ENCODE data around the gene CUEDC2. TPM values are rescaled to one million over a fixed set of nuclear protein-coding genes. Genes with fewer than 3 reads are reported as not detected.

CUEDC2 gene
- total RNA-seq, 2 donors from 2014 or later = 30.2 to 32.1 TPM

- Histone ChIP-seq H3K27ac (no peak overlapping the region), H3K9ac (ENCODE audit: low read depth in 2 of 2, low read length in 2 of 2) (peak overlapping the region in 1 of 2 donors; percentile 35), H3K4me3 (peak overlapping the region; percentile 15), H3K36me3 (no peaks in the 10 kb centered on the region), H3K9me3 (no peaks in the 10 kb centered on the region), H3K27me3 (peaks cover 23% of the 10 kb centered on the region), H3K4me1 (no peaks in the 10 kb centered on the region)
- intact Hi-C loops (cut with DNase I) = no loop called here
- TF ChIP-seq, protein P1, sequence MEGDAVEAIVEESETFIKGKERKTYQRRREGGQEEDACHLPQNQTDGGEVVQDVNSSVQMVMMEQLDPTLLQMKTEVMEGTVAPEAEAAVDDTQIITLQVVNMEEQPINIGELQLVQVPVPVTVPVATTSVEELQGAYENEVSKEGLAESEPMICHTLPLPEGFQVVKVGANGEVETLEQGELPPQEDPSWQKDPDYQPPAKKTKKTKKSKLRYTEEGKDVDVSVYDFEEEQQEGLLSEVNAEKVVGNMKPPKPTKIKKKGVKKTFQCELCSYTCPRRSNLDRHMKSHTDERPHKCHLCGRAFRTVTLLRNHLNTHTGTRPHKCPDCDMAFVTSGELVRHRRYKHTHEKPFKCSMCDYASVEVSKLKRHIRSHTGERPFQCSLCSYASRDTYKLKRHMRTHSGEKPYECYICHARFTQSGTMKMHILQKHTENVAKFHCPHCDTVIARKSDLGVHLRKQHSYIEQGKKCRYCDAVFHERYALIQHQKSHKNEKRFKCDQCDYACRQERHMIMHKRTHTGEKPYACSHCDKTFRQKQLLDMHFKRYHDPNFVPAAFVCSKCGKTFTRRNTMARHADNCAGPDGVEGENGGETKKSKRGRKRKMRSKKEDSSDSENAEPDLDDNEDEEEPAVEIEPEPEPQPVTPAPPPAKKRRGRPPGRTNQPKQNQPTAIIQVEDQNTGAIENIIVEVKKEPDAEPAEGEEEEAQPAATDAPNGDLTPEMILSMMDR (IDR thresholded peaks at IDR 0.05) = no peak
- no peak for DNase-seq
Observed at GRCh38 chr10:102410429-102411073, 21.8 kb downstream of the CUEDC2 start.

DNA sequence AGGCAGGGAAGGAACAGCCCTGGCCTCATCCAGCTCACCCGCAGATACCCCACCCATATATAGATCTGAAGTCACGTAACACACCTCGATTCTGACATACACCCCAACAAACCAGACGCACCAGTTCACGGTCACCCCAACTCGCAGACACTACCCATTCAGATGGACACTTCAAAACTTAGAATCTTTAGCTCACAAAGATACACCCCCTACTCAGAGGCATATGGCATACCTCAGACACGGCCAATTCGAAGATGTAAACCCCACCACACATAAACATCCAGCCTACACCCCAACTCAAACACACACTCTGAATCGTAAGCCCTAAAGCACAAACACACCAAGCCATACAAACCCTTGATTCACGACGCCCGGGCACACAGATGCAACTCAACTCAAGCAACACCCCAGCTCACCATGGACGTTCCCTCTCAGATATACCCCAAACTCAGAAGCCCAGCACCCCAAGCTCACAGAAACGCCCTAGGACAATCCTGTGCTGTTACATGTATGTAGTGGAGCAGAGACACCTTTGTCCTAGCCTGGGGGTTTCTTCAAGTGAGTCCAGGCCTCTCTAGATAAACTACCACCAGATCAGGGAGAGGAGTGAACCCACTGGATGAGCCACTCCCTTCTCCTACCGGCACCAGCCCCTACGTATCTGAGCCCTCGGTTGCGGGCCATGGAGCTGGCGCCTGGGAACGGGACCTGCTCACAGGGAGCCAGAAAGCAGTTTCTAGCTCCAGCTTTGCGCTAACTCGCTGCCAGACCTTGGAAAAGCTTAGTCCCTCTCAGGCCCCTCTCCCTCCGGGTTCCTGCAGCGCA, 22.6 kb downstream of the CUEDC2 start:
- Histone ChIP-seq H3K27me3 (peaks cover 23% of the 10 kb centered on the region), H3K4me1 (no peaks in the 10 kb centered on the region), H3K4me3 (peak overlapping the region; percentile 15), H3K36me3 (no peaks in the 10 kb centered on the region), H3K9ac (ENCODE audit: low read depth in 2 of 2, low read length in 2 of 2) (peak overlapping the region in 1 of 2 donors; percentile 35), H3K9me3 (no peaks in the 10 kb centered on the region), H3K27ac (peak overlapping the region; percentile 2)
- TF ChIP-seq, protein P1 (IDR thresholded peaks at IDR 0.05) = no peak
- no peak for DNase-seq
- intact Hi-C loops (cut with DNase I) = no loop called here

GRCh38 chr10:102408728-102409603, 23.4 kb downstream of the CUEDC2 start:
- intact Hi-C loops (cut with DNase I) = no loop called here
- Histone ChIP-seq H3K9me3 (no peaks in the 10 kb centered on the region), H3K9ac (ENCODE audit: low read depth in 2 of 2, low read length in 2 of 2) (peak overlapping the region in 1 of 2 donors; percentile 14), H3K36me3 (no peaks in the 10 kb centered on the region), H3K4me3 (peak overlapping the region; percentile 21), H3K27me3 (peaks cover 23% of the 10 kb centered on the region), H3K4me1 (no peaks in the 10 kb centered on the region), H3K27ac (peak overlapping the region; percentile 2)
- DNase-seq = no peak
- TF ChIP-seq, protein P1 (IDR thresholded peaks at IDR 0.05) = no peak

DNA sequence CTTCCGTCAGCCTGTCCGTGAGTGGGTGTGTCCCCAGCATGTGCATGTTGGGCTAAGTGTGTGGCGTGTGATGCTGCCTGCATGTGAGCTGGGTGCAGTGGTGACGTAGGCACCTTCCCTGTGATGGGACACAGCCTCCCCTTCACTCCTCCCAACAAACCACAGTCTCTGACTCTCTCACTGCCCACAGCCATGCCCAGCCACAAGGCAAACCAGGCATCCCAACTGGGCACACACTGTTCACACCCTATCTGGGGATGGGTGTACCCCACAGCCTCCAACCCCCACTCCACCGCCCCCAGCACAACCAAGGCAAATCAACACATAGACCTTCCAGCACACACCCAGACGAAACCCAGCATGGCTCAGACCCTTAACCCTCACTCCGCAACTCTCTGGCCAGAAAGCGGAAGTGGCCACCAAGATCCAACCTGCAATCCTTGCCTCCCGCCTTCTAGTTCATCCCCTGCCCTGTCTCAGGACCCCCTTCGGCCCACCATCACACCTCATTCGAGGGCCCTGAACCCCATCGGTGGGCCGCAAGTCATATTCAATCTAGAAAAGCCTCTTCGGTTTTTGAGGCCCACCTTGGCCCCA, 24.1 kb downstream of the CUEDC2 start:
- H3K9ac ChIP-seq (ENCODE audit: low read depth in 2 of 2, low read length in 2 of 2) = no peak overlapping the region
- H3K27ac ChIP-seq = peak overlapping the region; percentile 6
- H3K36me3 ChIP-seq = no peaks in the 10 kb centered on the region
- no peaks in the 10 kb centered on the region for H3K4me1 ChIP-seq
- no peaks in the 10 kb centered on the region for H3K9me3 ChIP-seq
- H3K27me3 ChIP-seq = peaks cover 23% of the 10 kb centered on the region
- intact Hi-C loops (cut with DNase I) = no loop called here
- TF ChIP-seq, protein P1 (IDR thresholded peaks at IDR 0.05) = no peak
- H3K4me3 ChIP-seq = peak overlapping the region; percentile 21
- no peak for DNase-seq

Measured in colonic mucosa (tissue), 4 donors.